ENCODE data around the gene TNIK.

The TNIK gene

DNA sequence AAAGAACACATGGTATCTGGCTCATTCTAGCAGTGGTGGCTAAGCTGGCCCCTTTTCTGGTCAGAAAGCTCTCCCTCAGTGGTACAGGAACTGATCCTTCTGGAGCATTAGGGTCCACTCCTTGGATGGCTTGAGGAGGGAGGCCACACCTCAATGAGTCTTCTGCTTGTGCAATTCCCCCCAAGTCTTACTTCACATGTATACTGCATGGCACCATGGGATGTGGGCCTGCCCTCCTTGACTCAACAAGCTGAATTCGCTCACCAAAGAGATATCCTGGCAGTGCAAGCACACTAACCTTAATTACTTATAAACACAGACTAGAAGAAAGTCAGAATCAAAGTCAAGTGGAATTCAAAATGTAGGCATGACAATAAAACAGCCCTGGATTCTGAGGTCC, 299.9 kb downstream of the TNIK start:
- TF ChIP-seq, protein P1, sequence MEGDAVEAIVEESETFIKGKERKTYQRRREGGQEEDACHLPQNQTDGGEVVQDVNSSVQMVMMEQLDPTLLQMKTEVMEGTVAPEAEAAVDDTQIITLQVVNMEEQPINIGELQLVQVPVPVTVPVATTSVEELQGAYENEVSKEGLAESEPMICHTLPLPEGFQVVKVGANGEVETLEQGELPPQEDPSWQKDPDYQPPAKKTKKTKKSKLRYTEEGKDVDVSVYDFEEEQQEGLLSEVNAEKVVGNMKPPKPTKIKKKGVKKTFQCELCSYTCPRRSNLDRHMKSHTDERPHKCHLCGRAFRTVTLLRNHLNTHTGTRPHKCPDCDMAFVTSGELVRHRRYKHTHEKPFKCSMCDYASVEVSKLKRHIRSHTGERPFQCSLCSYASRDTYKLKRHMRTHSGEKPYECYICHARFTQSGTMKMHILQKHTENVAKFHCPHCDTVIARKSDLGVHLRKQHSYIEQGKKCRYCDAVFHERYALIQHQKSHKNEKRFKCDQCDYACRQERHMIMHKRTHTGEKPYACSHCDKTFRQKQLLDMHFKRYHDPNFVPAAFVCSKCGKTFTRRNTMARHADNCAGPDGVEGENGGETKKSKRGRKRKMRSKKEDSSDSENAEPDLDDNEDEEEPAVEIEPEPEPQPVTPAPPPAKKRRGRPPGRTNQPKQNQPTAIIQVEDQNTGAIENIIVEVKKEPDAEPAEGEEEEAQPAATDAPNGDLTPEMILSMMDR (conservative IDR thresholded peaks at IDR 0.05) = no peak
- no peak for TF ChIP-seq ZFX (IDR thresholded peaks at IDR 0.05)
- H3K27ac ChIP-seq = no peak overlapping the region

DNA sequence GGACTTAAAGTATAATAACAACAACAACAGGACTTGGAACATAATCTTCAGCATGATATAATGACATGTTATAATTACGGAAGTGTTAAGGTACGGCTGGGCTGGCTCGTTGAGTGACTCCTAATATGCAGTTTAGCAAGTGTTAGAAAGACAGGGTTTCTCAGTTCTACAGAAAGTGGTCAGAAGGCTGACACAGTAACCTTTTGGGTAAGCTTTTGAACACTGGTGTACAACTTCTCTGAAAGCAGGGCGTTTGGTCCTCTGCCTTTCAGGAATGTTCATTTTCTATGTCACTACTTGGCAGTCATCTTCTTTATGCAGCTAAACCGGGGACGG, 300.4 kb downstream of the TNIK start:
- no peak overlapping the region for H3K27ac ChIP-seq
- TF ChIP-seq ZFX (IDR thresholded peaks at IDR 0.05) = no peak
- TF ChIP-seq, protein P1 (conservative IDR thresholded peaks at IDR 0.05) = no peak

DNA sequence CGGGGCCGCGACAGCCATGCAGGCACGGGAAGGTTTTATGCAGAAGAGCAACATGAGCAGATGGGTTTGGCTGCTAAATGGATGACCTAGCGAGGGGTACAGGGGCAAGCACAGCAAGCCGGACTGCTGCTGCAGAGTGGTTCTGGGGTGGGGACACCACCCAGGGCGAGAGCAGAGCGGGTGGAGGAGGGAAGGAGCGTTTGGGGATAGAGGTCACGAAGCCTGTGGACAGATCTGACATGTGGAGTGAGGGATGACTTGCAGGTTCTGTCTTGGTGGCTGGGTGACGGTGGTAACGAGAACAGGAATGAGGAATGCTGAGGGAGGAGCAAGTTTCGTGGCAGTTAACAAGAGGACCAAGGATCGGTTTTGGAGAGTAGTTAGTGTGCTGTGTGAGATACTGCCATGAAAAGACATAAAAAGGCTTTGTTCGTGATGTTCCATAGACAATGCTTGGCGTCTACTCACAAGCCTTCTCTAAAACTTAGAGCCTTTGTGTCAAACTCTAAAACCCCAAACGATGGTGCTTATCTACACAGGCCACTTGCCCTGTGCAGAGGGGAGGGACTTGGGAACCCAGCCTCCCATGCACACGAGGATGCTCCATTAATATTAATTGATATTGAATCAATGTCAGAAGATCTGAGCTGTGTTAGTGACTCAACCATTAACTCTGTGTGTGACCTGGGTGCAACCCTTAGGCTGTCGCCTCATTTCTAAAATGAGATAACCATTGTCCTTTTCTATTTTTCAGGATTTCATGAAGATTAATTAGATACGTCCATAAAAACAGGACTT, 301.0 kb downstream of the TNIK start:
- no peak for TF ChIP-seq ZFX (IDR thresholded peaks at IDR 0.05)
- TF ChIP-seq, protein P1 (conservative IDR thresholded peaks at IDR 0.05) = no peak
- H3K27ac ChIP-seq = no peak overlapping the region

DNA sequence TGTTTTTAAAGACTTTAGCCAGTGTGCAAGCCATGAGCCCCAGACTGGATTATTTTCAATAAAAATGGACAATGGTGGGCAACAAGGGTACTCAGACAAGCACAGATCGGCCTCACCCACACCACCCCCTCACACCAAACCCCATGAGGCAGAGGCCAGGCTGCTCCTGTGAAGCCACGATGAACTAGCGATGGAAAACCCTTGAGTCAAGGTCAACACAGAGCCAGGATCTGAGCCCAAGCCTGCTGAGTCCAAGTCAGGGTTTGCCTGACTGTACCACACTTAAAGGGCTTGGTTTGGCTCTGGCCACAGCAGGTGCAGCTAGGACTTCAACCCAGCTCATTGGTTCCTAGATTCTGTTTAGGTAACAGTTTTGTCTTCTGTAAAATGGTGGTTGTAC, 302.2 kb downstream of the TNIK start:
- no peak overlapping the region for H3K27ac ChIP-seq
- no peak for TF ChIP-seq ZFX (IDR thresholded peaks at IDR 0.05)
- TF ChIP-seq, protein P1 (conservative IDR thresholded peaks at IDR 0.05) = no peak

DNA sequence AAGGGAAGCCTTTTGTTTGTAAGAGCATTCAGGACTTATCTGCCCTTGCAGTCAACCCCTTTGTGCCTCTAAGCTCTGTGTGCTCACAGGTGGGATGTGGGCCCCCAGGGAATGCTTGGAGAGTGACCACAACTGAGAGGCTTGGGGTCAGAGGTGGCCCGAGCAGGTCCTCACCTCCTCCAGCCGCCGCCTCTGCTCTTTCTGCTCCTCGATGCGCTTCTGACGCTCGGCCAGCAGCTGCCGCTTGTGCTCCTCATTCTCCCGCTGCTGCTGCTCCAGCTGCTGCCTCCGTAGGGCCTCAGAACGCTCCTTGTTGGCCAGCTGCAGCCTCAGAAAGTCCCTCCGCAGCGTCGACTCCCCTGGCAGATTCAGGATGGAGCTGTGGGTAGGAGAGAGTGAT, 302.9 kb downstream of the TNIK start:
- H3K27ac ChIP-seq = no peak overlapping the region
- TF ChIP-seq, protein P1 (conservative IDR thresholded peaks at IDR 0.05) = no peak
- TF ChIP-seq ZFX (IDR thresholded peaks at IDR 0.05) = no peak

DNA sequence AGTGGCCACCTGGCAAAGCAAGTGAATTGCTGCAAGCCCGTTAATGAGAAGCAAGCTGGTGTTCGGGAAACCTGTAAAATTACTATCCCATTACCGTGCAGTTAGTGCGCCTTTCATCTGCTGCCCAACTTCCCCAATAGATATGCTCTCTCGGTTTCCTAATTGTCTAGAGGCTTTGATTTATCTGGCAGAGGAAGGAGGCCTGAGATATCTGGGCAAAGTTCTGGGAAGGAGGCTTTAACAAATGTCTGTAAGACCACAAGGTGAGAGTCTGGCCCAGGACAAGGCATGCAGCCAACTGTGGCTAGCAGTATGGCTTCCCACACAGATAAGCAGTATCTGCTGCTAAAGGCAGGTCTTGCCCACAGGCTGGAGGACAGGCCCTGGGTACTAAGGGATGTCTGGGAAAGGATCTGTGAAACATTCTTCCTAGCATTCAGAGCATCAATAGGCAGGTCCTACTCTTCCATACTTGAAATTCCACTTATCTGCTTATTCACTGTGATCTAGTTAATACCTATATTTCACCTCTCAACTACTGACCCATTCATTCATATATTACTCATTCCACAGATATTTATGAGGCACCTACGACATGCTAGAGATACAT, 303.7 kb downstream of the TNIK start:
- TF ChIP-seq, protein P1 (conservative IDR thresholded peaks at IDR 0.05) = no peak
- TF ChIP-seq ZFX (IDR thresholded peaks at IDR 0.05) = no peak
- no peak overlapping the region for H3K27ac ChIP-seq

DNA sequence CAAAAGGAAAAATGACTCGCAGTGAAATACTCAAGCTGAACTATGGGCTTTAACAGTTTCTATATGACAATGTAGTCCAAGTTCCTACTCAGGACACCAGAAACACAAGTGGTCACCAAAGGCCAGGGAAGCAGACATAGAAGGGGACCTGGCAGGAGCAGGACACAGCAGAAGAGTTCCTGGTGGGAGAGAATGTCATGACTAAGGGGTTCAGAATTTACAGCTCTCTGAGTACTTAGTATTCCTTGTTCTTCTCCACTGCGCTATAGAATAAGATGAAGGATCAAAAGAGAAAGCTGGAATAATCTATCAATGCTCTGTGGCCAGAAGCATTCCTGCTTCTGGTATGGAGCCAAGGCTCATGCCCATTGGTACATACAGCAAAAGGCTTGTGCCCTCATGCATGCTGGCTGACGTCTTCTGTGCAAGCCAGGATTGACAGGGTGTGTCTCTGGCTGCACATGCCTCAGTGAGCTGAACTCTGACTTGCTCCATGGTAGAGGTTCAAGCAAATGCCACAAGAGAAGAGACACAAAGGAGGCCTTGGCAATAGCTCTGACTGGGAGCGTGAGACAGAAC, 305.0 kb downstream of the TNIK start:
- no peak overlapping the region for H3K27ac ChIP-seq

More for the DNA sequence above, 305.0 kb downstream of the TNIK start:
- TF ChIP-seq, protein P1 (conservative IDR thresholded peaks at IDR 0.05) = no peak
- TF ChIP-seq ZFX (IDR thresholded peaks at IDR 0.05) = no peak
